RWPE2 (cell line): ENCODE measurements around the gene DEFB132.
"Not testable (repeated sequence)": the region's sequence is repeated elsewhere in the genome, so short reads cannot be mapped to it uniquely, and the experiment has no call there.

Experiments used
- ATAC-seq: fragments of 200-7000 bp; cut with Tn5 transposase; 3 replicates; pipeline ENCODE4 v1.9.1; 2021; ENCODE audit warnings: low read depth
- DNase-seq: peaks from one replicate; pipeline ENCODE4 v3.0.0-alpha.2; 2020; ENCODE audit warnings: low spot score
- H3K27ac ChIP-seq: fragments of 450-650 bp; 2 replicates; pipeline ENCODE4 v1.5.1; 2017; ENCODE audit warnings: mild to moderate bottlenecking; ENCODE audit not compliant: poor library complexity, severe bottlenecking
- H3K27me3 ChIP-seq: fragments of 250-450 bp; sonication (Bioruptor Pico); 2 replicates; pipeline ENCODE4 v1.5.1; 2021; ENCODE audit warnings: mild to moderate bottlenecking, moderate library complexity; ENCODE audit not compliant: insufficient read depth, poor library complexity, severe bottlenecking
- H3K36me3 ChIP-seq: fragments of 250-450 bp; sonication (Bioruptor Pico); 2 replicates; pipeline ENCODE4 v1.5.1; 2020; ENCODE audit warnings: low read depth, mild to moderate bottlenecking, moderate library complexity
- H3K4me1 ChIP-seq: fragments of 250-450 bp; sonication (Bioruptor Pico); 2 replicates; pipeline ENCODE4 v1.5.1; 2021; ENCODE audit warnings: mild to moderate bottlenecking, moderate library complexity; ENCODE audit not compliant: insufficient read depth, poor library complexity, severe bottlenecking
- H3K4me3 ChIP-seq: fragments of 250-450 bp; sonication (Bioruptor Pico); 2 replicates; pipeline ENCODE4 v1.5.1; 2021; ENCODE audit warnings: mild to moderate bottlenecking, moderate library complexity; ENCODE audit not compliant: severe bottlenecking
- H3K9me3 ChIP-seq: fragments of 250-450 bp; sonication (Bioruptor Pico); 2 replicates; pipeline ENCODE4 v1.5.1; 2021; ENCODE audit warnings: mild to moderate bottlenecking, moderate library complexity; ENCODE audit not compliant: severe bottlenecking
- CTCF ChIP-seq: fragments of 450-650 bp; IDR thresholded peaks from one replicate; pipeline ENCODE4 v1.5.1; 2017; ENCODE audit warnings: mild to moderate bottlenecking, moderate library complexity; ENCODE audit not compliant: poor library complexity, severe bottlenecking

Gene DEFB132

GRCh38 chr20:217266-217665 lies 40.3 kb upstream of the DEFB132 start:
- Histone ChIP-seq H3K27me3 (peaks cover 11% of the 10 kb centered on the region), H3K4me3 (no peak overlapping the region), H3K36me3 (no peaks in the 10 kb centered on the region), H3K4me1 (no peaks in the 10 kb centered on the region), H3K9me3 (no peaks in the 10 kb centered on the region), H3K27ac (no peak overlapping the region)
- no peak for ATAC-seq
- TF ChIP-seq CTCF, result no peak
- no peak for DNase-seq

DNA sequence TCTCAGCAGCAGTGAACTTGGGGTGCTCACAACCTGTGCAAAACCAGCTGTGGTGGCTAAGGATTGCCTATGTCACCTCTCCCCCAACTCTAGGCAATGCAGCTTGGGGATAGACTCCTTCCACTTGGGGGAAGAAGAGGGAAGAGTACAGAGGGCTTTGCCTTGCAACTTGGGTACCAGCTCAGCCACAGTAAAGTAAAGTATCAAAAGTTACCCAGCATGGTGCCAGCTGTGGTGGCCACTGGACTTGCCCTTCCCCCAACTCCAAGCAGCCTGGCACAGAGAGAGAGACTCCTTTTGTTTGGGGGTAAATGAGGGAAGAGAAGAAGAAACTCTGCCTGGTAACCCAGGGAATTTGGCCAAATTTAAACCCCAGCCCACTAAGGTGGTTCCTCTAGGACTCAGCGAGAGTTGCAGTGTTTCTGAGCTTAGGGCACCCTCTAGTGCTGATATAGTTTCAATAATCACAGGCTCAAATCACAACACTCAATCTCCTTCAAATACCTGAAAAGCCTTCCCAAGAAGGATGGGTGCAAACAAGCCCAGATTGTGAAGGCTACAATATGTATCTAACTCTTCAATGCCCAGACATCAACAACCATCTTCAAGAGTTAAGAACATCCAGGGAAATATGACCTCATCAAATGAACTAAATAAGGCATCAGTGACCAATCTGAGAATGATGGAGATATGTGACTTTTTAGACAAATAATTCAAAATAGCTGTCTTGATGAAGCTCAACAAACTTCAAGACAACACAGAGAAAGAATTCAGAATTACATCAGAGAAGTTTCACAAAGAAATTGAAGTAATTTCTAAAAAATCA lies 38.0 kb upstream of the DEFB132 start:
- ATAC-seq, result peak; percentile 85
- DNase-seq, result no peak
- TF ChIP-seq CTCF, result peak; percentile 76
- no peaks in the 10 kb centered on the region for H3K36me3 ChIP-seq
- H3K4me1 ChIP-seq, result no peaks in the 10 kb centered on the region
- no peaks in the 10 kb centered on the region for H3K9me3 ChIP-seq
- H3K27me3 ChIP-seq, result peaks cover 25% of the 10 kb centered on the region
- no peak overlapping the region for H3K27ac ChIP-seq
- H3K4me3 ChIP-seq, result no peak overlapping the region

DNA sequence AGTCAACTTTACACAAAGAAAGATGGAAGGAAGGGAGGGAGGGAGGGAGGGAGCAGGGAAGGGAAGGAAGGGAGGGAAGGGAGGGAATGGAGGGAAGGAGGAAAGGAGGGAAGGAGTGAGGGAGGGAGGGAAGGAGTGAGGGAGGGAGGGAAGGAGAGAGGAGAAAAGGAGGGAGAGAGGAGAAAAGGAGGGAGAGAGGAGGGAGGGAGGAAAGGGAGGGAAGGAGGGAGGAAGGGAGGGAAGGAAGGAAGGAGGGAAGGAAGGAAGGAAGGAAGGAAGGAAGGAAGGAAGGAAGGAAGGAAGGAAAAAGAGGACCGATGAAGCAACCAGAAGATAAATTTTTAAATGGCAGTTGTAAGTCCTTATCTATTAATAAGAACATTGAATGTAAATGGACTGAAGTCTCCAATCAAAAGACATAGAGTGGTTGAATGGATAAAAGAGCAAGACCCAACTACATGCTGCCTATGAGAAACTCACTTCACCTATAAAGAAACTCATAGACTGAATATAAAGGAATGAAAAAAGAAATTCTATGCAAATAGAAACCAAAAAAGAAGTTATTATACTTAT lies 36.2 kb upstream of the DEFB132 start:
- no peak for TF ChIP-seq CTCF
- H3K4me3 ChIP-seq, result no peak overlapping the region
- H3K4me1 ChIP-seq, result no peaks in the 10 kb centered on the region
- DNase-seq, result no peak
- no peak for ATAC-seq
- H3K27ac ChIP-seq, result no peak overlapping the region
- no peaks in the 10 kb centered on the region for H3K9me3 ChIP-seq
- no peaks in the 10 kb centered on the region for H3K36me3 ChIP-seq
- peaks cover 32% of the 10 kb centered on the region for H3K27me3 ChIP-seq

DNA sequence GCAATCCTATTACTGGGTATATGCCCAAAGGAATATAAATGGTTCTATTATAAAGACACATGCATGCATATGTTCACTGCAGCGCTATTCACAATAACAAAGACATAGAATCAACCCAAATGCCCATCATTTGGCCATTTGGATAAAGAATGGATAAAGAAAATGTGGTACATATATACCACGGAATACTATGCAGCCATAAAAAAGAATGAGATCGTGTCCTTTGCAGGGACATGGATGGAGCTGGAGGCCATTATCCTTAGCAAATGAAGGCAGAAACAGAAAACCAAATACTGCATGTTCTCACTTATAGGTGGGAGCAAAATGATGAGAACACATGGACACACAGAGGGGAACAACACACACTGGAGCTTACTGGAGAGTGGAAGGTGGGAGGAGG lies 31.6 kb upstream of the DEFB132 start:
- H3K4me3 ChIP-seq, H3K9me3 ChIP-seq, DNase-seq, ATAC-seq, H3K4me1 ChIP-seq, H3K36me3 ChIP-seq, H3K27ac ChIP-seq: not testable (repeated sequence)
- peaks cover 37% of the 10 kb centered on the region for H3K27me3 ChIP-seq

- Histone ChIP-seq H3K4me1 (no peaks in the 10 kb centered on the region), H3K27me3 (peaks cover 34% of the 10 kb centered on the region), H3K4me3 (no peak within 1 kb of the TSS), H3K36me3 (no peaks in the 10 kb centered on the region), H3K27ac (no peak within 1 kb of the TSS), H3K9me3 (no peaks in the 10 kb centered on the region)
- no peak for ATAC-seq
- DNase-seq, result no peak
- TF ChIP-seq CTCF, result no peak
Measured at GRCh38 chr20:226958-227357, 30.6 kb upstream of the DEFB132 start, which contains the start of gene DEFB129. DEFB129 (plus strand) TSS chr20:227258; CDS start chr20:227289, 31 bp downstream.
